Astrocyte of the hippocampus (primary cell): Measurements from ENCODE around the gene TIGD3.
"Not testable (repeated sequence)": the region's sequence is repeated elsewhere in the genome, so short reads cannot be mapped to it uniquely, and the experiment has no call there.

Experiments
- DNase-seq: peaks from one replicate; pipeline ENCODE4 v3.0.0; 2011; ENCODE audit warnings: low read depth, low spot score

The TIGD3 gene

DNA sequence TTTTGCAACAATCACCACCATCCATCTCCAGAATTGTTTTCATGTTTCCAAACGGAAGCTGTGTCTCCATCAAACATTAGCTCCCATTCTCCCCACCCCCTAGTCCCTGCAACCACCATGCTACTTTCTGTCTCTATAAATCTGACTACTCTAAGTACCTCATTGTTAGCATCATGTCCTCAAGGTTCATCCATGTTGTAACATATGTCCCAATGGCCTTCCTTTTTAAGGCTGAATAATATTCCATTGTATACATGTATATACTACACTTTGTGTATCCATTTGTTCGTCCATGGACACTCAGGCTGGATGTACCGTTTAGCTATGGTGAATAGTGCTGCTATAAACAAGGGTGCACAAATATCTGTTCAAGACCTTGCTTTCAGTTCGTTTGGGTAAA lies 29.1 kb upstream of the TIGD3 start:
- DNase-seq: no peak

DNA sequence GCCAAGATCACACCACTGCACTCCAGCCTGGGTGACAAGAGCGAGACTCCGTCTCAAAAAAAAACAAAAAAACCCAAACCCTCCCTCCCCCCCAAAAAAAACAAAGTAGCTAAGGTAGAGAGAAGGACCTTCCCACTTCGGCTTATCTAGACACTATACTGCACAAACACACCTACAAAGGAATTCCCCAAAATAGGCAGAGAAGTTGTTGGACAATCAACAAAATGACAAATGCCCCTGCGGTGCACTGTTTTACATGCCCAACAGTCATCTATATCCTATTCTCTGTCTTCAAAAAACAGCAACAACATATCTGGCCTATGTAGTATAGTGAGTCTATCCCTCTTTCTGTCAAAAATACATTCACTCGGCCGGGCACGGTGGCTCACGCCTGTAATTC lies 27.5 kb upstream of the TIGD3 start:
- DNase-seq: no peak

GRCh38 chr11:65329478-65329877 lies 25.1 kb upstream of the TIGD3 start:
- no peak for DNase-seq

DNA sequence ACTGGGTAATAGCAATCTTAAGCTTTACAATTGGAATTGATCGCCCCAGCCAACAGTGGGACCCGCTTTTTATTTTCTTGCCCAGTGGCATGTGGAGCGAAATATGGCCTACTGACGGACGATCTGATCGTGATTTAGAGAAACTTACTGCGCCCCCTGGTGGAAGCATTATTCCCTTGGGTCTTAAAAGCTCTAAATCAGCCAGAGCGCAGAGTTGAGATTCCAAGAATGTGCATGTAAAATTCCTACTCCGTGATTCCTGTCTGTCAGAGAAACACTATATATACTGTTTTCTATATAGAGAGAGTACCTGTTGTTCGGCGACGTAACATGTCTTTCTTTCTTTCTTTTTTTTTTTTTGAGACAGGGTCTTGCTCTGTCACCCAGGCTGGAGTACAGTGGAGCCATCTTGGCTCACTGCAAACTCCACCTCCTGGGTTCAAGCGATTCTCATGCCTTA lies 24.6 kb upstream of the TIGD3 start:
- DNase-seq: peak; percentile 93

DNA sequence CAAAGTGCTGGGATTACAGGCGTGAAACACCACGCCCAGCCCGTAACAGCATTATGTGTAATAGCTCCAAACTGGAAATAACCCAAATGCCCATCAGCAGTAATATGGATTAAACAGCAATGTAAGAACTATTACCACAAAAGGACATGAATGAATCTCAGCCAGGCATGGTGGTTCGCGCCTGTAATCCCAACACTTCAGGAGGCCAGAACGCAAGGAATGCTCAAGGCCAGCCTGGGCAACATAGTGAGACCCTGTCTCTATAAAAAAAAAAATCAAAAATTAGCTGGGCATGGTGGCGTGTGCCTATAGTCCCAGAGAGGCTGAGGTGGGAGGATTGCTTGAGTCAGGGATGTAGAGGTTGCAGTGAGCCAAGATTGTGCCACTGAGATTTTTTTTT lies 24.0 kb upstream of the TIGD3 start:
- no peak for DNase-seq

DNA sequence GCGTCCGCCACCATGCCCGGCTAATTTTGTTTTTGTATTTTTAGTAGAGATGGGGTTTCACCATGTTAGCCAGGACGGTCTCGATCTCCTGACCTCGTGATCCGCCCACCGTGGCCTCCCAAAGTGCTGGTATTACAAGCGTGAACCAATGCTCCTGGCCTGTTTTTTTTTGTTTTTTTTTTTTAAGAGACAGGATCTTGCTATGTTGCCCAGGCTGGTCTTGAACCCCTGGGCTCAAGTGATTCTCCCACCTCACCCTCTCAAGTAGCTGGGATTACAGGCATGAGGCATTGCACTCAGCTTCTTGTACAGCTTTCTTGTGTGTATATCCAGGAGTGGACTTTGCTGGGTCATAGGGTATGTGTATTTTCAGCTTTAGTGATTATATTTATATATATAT lies 22.0 kb upstream of the TIGD3 start:
- DNase-seq: not testable (repeated sequence)

- DNase-seq: peak; percentile 21
Observed at GRCh38 chr11:65334696-65335295, 19.8 kb upstream of the TIGD3 start.

DNA sequence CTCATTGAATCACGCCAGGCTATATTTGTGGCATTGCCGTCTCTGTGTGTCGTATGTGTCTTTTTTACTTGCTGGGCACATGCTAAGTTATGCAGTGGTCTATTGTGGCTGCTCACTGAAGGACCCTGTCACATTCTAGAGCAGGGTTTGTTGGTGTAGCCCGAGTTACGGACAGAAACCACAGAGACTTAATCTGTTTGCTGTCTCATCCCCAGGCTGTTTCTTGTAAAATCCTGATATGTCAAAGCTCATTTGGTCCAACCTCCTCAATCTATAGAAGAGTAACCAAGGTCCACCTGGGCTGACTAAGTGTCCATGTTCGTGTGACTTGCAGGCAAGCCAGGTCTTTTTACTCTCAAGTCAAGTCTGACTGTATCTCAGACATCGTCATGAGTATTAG lies 15.9 kb upstream of the TIGD3 start:
- DNase-seq: no peak

- DNase-seq: no peak
Observed at GRCh38 chr11:65340226-65340625, 14.3 kb upstream of the TIGD3 start.

DNA sequence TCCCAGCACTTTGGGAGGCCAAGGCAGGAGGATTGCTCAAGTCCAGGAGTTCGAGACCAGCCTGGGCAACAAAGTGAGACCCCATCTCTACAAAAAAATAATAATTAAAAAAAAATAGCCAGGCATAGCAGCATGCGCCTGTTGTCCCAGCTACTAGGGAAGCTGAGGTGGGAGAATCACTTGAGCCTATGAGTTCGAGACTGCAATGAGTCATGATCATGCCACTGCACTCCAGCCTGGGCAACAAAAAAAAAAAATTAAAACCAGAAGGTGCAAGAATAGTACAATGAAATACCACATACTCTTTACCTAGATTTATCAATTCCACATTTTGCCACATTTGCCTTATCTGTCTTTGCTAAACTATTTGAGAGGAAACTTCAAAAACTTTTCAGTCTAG lies 12.7 kb upstream of the TIGD3 start:
- no peak for DNase-seq

- no peak for DNase-seq
Observed at GRCh38 chr11:65351511-65351910, 3.0 kb upstream of the TIGD3 start.

- DNase-seq: no peak
Observed at GRCh38 chr11:65352783-65353182, 1.8 kb upstream of the TIGD3 start.

- DNase-seq: no peak
Observed at GRCh38 chr11:65353376-65353775, 1.2 kb upstream of the TIGD3 start.

DNA sequence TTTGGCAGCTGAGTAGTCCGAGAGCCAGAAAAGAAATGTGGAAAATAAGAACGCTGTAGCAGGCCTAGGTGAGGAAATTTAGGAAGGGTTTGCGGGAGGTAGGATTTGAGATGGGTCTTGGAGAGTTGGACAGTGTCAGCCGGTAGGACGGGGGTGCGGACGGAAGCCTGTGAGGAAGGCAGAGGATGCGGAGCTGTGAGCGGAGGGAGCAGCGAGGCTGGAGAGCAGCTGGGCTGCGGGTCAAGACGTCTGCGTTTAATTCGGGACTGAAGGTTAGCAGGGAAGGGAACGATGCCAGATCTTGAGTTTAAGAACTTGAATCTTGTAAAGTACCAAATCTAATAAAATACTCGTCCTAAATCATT lies 669 bp upstream of the TIGD3 start:
- DNase-seq: no peak

DNA sequence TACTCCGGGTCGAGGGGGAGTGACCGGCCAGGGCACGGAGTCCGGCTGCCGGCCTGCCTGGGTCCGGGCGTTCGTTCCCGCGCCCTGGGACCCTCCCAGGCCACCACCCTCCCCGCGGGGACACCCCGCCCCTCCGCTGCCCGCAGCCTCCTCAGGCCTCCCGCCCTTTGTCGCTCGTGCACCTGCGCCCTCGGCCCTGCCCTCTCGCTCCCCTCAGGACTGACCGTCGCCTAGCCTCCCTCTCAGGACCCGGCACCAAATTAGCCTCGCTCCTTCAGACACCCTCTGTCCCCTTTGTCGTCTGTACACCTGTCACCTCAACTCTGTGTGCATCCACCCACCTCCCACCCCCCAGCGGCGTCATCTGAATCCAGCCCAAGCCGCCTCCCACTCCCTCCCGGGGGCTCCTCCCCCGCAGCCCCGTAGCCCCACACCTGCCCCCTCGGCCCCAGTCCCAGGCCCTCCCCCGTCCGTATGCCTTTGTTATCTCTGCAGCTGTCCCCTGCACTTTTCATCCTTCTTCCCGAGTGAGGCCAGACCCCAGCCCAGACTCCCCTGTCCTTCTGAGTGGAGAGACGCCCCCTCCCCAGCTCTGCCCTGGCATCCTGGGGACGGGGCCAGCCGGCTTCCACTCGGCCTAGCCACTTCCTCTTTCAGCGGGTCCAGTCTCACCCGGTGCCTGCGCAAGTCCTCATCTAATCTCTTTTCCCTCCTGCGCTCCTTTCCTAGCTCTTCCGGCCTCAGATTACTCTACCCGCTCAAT lies 643 bp downstream of the TIGD3 start:
- peak; percentile 15 for DNase-seq

DNA sequence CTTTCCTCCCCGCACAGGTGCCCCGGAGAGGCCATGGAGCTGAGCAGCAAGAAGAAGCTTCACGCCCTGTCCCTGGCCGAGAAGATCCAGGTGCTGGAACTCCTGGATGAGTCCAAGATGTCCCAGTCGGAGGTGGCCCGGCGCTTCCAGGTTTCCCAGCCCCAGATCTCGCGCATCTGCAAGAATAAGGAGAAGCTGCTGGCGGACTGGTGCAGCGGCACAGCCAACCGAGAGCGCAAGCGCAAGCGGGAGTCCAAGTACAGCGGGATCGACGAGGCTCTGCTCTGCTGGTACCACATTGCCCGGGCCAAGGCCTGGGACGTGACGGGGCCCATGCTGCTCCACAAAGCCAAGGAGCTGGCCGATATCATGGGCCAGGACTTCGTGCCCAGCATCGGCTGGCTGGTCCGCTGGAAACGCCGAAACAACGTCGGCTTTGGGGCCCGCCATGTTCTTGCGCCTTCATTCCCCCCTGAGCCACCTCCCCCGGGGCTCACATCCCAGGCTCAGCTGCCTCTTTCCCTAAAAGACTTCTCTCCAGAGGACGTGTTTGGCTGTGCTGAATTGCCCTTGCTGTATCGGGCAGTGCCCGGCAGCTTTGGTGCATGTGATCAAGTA lies 1.3 kb downstream of the TIGD3 start:
- DNase-seq: peak; percentile 57

DNA sequence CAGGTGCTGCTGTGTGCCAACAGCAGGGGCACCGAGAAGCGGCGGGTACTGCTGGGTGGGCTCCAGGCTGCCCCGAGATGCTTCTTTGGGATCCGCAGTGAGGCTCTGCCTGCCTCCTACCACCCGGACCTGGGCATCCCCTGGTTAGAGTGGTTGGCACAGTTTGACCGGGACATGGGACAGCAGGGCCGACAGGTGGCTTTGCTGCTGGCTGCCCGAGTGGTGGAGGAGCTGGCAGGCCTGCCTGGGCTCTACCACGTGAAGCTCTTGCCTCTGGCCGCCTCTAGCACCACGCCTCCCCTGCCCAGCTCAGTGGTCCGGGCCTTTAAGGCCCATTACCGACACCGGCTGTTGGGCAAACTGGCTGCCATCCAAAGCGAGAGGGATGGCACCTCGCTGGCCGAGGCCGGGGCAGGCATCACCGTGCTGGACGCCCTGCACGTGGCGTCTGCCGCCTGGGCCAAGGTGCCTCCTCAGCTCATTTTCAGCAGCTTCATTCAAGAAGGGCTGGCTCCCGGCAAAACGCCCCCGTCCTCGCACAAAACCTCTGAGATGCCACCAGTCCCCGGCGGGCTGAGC lies 1.9 kb downstream of the TIGD3 start:
- no peak for DNase-seq

DNA sequence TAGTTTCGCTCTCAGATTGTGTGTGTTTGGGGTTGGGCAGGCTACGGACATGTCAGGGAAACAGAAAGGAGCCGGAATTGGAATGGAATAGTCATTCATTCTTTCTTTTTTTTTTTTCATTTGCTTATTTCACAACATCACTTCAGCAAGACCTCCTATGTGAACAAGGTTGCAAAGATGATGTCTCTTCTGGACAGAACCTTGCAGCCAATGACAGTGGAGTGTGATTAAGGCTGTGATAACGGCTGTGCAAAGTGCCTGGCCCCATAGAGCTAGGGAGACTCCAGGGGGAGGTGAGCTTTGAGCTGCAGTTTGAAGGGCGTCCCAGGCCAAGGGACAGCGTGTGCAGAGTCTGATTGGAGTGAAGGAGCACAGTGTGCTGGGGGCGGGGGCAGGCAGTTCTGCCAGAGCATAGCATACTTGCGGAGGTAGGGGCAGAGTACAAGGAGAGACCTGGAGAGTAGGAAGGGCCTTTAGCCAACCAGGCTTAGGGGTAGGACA lies 3.4 kb downstream of the TIGD3 start:
- DNase-seq: no peak

DNA sequence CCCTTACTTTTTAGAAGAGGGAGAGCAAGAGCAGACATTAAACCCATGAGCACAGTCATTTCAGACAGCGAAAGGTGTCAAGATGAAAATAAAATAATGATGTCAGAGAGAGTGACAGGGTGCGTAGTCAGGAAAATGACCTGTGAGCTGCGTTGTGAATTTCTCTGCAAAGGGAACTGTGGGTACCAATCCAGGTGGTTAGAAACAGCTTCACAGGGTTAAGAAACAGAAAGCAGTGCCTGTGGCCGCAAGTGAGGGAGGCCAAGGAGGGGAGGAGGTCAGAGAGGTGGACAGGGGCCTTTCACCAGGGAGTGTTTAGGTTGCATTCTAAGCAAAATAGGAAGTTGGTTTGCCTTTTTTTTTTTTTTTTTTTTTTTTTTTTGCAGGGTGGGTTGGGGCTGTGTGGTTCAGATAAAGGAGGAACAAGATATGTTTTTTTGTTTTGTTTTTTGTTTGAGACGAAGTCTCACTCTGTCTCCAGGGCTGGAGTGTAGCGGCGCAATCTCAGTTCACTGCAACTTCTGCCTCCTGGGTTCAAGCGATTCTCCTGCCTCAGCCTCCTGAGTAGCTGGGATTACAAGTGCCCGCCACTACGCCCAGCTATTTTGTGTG lies 7.9 kb downstream of the TIGD3 start:
- DNase-seq: no peak

DNA sequence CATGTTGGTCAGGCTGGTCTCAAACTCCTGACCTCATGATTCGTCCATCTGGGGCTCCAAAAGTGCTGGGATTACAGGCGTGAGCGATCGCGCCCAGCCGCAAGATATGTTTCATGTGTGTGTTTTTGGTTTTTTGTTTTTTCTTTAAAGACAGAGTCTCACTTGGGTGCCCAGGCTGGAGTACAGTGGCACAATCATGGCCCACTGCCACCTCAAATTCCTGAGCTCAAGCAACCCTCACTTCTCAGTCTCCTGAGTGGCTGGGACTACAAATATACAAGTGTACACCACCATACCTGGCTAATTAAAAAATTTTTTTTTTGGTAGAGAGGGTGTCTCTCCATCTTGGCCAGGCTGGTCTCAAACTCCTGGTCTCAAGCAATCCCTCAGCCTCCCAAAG lies 8.4 kb downstream of the TIGD3 start:
- DNase-seq: no peak

GRCh38 chr11:65363770-65364169 lies 9.2 kb downstream of the TIGD3 start:
- no peak for DNase-seq

DNA sequence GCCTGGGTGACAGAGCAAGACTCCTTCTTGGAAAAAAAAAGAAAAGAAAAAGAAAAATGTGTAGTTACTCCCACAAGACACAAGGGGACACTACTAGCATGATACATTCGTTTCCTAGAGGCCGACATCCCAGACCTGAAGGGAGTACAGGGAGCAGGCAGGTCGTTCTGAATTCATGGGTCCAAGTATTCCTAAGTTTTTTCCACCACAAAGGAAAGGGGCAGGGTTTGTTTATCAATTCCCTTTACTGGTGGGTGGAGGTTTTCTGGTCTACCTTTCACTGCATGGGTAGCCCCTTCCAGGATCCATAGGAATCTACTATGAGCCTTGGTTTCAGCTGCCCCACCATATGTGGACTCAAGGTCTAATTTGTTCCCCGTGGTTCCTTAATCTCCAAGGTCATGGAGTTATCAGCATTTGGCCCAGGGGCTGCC lies 11.8 kb downstream of the TIGD3 start:
- DNase-seq: peak; percentile 82
